Vein endothelial cell (primary cell): ENCODE measurements around the gene GJA3. TPM values are rescaled to one million over a fixed set of nuclear protein-coding genes. Genes with fewer than 3 reads are reported as not detected.

Experiments used
- total RNA-seq: library from RNA; depleted of rRNA; stranded (reverse); fragments of >200 nt; gene quantifications from 2 replicates; pipeline ENCODE4 v1.2.3, GENCODE V29; 2012

GJA3 gene
- total RNA-seq = under 0.01 TPM in 1 of 2 replicates, not detected in the other

DNA sequence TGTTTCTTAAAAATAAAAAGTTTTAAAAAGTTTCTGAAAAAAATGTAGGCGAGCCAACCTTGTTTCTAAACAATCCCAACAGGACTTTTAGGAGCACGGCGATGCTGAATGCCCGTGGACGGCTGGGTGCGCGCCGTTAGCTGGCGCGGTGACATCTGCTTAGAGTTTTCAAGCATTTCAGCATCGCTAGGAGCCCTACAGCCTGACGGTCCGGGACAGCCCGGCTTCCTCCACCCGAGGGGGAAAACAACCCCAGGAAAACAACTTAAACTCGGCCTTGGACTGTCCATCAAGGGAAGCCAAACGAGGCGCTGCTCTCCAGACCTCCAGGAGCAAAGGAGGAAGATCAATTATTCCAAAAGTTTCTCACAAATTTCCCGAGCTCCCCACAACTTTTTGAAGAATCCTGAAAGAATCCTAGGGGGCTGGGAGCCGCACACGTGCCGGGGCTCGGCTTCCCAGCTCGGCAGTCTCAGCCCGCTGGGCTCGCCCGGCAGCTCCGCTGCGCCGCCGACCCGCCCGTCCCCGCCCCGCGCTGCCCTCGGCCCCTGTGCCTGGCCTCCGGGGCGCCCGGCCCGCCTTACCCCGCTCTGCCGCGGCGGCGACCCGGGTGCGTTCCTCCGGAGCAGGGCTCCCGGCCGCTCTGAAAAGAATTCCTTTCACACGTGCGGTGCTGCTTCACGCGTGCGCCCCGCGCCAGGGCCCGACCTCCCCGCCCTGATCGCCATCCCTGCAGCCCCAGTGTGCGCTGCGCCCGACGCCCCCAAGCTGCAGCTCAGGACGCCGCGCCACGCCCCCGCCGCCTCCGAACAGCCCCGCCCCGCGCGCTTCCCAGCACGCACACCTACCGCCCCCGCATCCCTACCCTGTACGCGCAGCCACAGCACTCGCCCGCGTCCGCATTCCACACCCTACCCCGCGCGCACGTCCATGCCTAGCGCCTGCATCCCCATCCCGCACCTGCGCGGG is at the start of gene GJA3:
TSS of gene GJA3 (minus strand) at position 747 of the 969 bp plus-strand sequence. CDS start 17,764 bp downstream, outside the sequence.

DNA sequence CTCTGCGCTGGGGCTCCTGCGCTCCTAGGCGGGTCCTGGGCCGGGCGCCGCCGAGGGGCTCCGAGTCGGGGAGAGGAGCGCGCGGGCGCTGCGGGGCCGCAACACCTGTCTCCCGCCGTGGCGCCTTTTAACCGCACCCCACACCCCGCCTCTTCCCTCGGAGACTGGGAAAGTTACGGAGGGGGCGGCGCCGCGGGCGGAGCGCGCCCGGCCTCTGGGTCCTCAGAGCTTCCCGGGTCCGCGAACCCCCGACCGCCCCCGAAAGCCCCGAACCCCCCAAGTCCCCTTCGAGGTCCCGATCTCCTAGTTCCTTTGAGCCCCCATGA is 31.9 kb upstream of the GJA3 start, which contains the start of gene GJB2:
TSS of gene GJB2 (minus strand) at position 103 of the 326 bp plus-strand sequence. CDS start 3,357 bp downstream, outside the sequence.

Other genes starting within 250 kb of the GJA3 start
- gene ZMYM2, start 202.3 kb downstream of the GJA3 start, total RNA-seq = 63.0 and 72.1 TPM in 2 replicates
- not detected in 2 replicates for gene GJB2, start 31.9 kb upstream of the GJA3 start, total RNA-seq
- gene GJB6, start 71.3 kb upstream of the GJA3 start, total RNA-seq = not detected in 2 replicates